GM21786 (cell line): ENCODE results near the gene KRT81.
"Not testable (repeated sequence)": the region's sequence is repeated elsewhere in the genome, so short reads cannot be mapped to it uniquely, and the experiment has no call there.

Experiments
- ATAC-seq: cut with Tn5 transposase; IDR thresholded peaks from one replicate; pipeline ENCODE4 v1.9.1; 2021; ENCODE audit not compliant: unreplicated experiment

The KRT81 gene

GRCh38 chr12:52256584-52256935, 34.8 kb downstream of the KRT81 start:
- ATAC-seq, result no peak

- ATAC-seq, result no peak
Measured at GRCh38 chr12:52255926-52256583, 35.3 kb downstream of the KRT81 start.

- no peak for ATAC-seq
Measured at GRCh38 chr12:52254965-52255751, 36.2 kb downstream of the KRT81 start.

GRCh38 chr12:52254180-52254964, 37.0 kb downstream of the KRT81 start:
- ATAC-seq, result no peak

- ATAC-seq, result no peak
Measured at GRCh38 chr12:52253391-52254179, 37.7 kb downstream of the KRT81 start.

GRCh38 chr12:52252728-52253343, 38.5 kb downstream of the KRT81 start:
- no peak for ATAC-seq

GRCh38 chr12:52252175-52252615, 39.1 kb downstream of the KRT81 start:
- ATAC-seq, result not testable (repeated sequence)

GRCh38 chr12:52251367-52252051, 39.8 kb downstream of the KRT81 start:
- ATAC-seq, result no peak

- no peak for ATAC-seq
Measured at GRCh38 chr12:52250048-52250990, 41.0 kb downstream of the KRT81 start.

GRCh38 chr12:52249511-52250047, 41.8 kb downstream of the KRT81 start:
- ATAC-seq, result no peak

GRCh38 chr12:52248541-52249461, 42.5 kb downstream of the KRT81 start:
- no peak for ATAC-seq

GRCh38 chr12:52247622-52248540, 43.5 kb downstream of the KRT81 start:
- ATAC-seq, result no peak

- ATAC-seq, result no peak
Measured at GRCh38 chr12:52246720-52247621, 44.4 kb downstream of the KRT81 start.

- ATAC-seq, result no peak
Measured at GRCh38 chr12:52245962-52246569, 45.3 kb downstream of the KRT81 start.
